Endodermal cell (in vitro differentiated cells): ENCODE data around the gene FLRT2. TPM values are rescaled to one million over a fixed set of nuclear protein-coding genes. Genes with fewer than 3 reads are reported as not detected.

Source experiments
- DNase-seq: peaks from one replicate; pipeline ENCODE4 v3.0.0-alpha.2; 2017
- H3K27ac ChIP-seq: 2 replicates; pipeline ENCODE4 v1.5.1; 2013; ENCODE audit warnings: mild to moderate bottlenecking, low read depth, low read length, moderate library complexity
- H3K27me3 ChIP-seq: 2 replicates; pipeline ENCODE4 v1.6.1; 2013; ENCODE audit warnings: mild to moderate bottlenecking, low read length, moderate library complexity; ENCODE audit not compliant: insufficient read depth, control insufficient read depth, poor library complexity, severe bottlenecking
- H3K36me3 ChIP-seq: 2 replicates; pipeline ENCODE4 v1.7.0; 2013; ENCODE audit warnings: mild to moderate bottlenecking, low read length, moderate library complexity; ENCODE audit not compliant: control insufficient read depth, insufficient read depth
- H3K4me1 ChIP-seq: one replicate; pipeline ENCODE4 v1.7.0; 2013; ENCODE audit warnings: low read length; ENCODE audit not compliant: control insufficient read depth, insufficient read depth
- H3K4me3 ChIP-seq: 2 replicates; pipeline ENCODE4 v1.5.1; 2013; ENCODE audit warnings: mild to moderate bottlenecking, low read length, moderate library complexity
- H3K9ac ChIP-seq: 2 replicates; pipeline ENCODE4 v1.6.1; 2013; ENCODE audit warnings: mild to moderate bottlenecking, low read length, moderate library complexity; ENCODE audit not compliant: poor library complexity, severe bottlenecking; ENCODE audit errors: extremely low read depth
- H3K9me3 ChIP-seq: 2 replicates; pipeline ENCODE4 v1.6.1; 2013; ENCODE audit warnings: mild to moderate bottlenecking, low read length, moderate library complexity; ENCODE audit not compliant: control insufficient read depth
- H3K27ac Mint-ChIP-seq: 2 replicates; pipeline ENCODE4 v1.8.0; 2020; ENCODE audit warnings: mixed read lengths
- H3K27me3 Mint-ChIP-seq: 2 replicates; pipeline ENCODE4 v1.8.0; 2021; ENCODE audit warnings: mild to moderate bottlenecking, mixed read lengths; ENCODE audit not compliant: insufficient read depth
- H3K36me3 Mint-ChIP-seq: 2 replicates; pipeline ENCODE4 v1.8.0; 2020; ENCODE audit warnings: low read depth, mixed read lengths
- H3K4me1 Mint-ChIP-seq: 2 replicates; pipeline ENCODE4 v1.8.0; 2020; ENCODE audit warnings: mixed read lengths
- H3K4me3 Mint-ChIP-seq: 2 replicates; pipeline ENCODE4 v1.8.0; 2020; ENCODE audit warnings: mild to moderate bottlenecking, moderate library complexity, mixed read lengths
- H3K9me3 Mint-ChIP-seq: 2 replicates; pipeline ENCODE4 v1.8.0; 2020; ENCODE audit warnings: mild to moderate bottlenecking, mixed read lengths
- WGBS, 2 experiments: methylation state at CpG; one replicate each; pipeline versions ENCODE4 v1.1.5 to v1.1.7; 2013; ENCODE audit warnings: missing lambda C conversion rate in 2 of 2, mixed read lengths in 1 of 2; ENCODE audit not compliant: insufficient coverage in 1 of 2, insufficient read length in 1 of 2; 5-methylcytosine and 5-hydroxymethylcytosine counted together
- total RNA-seq, 2 donors: library from RNA; stranded (reverse); fragmentation: NEBNext Ultra II Directional in 1 of 2; extraction: Animal tissue kit (Norgen Biotek cat#: 25700) in 1 of 2; gene quantifications; 2 replicates in 1 of 2; 3 replicates in 1 of 2; pipeline ENCODE4 v1.2.1, GENCODE V29; 2021
- TF ChIP-seq, protein P1 (sequence below): fragments of 200-600 bp; sonication (generic); conservative IDR thresholded peaks from 2 replicates; pipeline ENCODE4 v1.5.0; 2021; ENCODE audit warnings: antibody characterized with exemption, mild to moderate bottlenecking

Gene FLRT2
- total RNA-seq, 2 donors from 2014 or later: 26.8 to 36.4 TPM

DNA sequence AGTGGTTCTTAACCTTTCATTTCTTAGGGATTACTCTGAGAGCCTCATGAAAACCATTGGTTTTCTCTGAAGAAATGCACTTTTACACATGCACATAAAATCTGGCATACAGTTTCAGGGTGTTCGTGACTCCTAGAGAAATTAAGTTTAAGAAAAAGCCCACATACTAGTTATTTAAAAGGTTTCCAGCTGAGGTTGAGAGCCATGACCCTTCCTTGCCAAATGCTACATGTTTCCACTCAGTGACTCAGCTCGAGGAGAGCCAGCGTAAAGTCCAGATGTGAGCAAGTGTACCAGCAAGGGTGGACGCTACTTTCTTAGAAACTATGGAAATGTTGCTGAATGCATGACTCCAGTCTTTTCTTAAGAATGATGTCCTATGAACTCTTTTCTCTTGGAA lies 42.7 kb upstream of the FLRT2 start:
- peaks cover 12% of the 10 kb centered on the region for H3K9me3 Mint-ChIP-seq
- Histone ChIP-seq H3K9me3 (peaks cover 10% of the 10 kb centered on the region), H3K4me3 (no peak overlapping the region), H3K27ac (no peak overlapping the region), H3K4me1 (peaks cover 10% of the 10 kb centered on the region), H3K9ac (no peak overlapping the region), H3K27me3 (no peaks in the 10 kb centered on the region), H3K36me3 (no peaks in the 10 kb centered on the region)
- no peaks in the 10 kb centered on the region for H3K36me3 Mint-ChIP-seq
- no peak for DNase-seq
- WGBS, 2 experiments: 92 to 100% methylated on average over 2 to 4 of the region's 4 CpGs
- H3K4me1 Mint-ChIP-seq: peaks cover 16% of the 10 kb centered on the region
- no peak overlapping the region for H3K4me3 Mint-ChIP-seq
- H3K27ac Mint-ChIP-seq: no peak overlapping the region
- TF ChIP-seq, protein P1, sequence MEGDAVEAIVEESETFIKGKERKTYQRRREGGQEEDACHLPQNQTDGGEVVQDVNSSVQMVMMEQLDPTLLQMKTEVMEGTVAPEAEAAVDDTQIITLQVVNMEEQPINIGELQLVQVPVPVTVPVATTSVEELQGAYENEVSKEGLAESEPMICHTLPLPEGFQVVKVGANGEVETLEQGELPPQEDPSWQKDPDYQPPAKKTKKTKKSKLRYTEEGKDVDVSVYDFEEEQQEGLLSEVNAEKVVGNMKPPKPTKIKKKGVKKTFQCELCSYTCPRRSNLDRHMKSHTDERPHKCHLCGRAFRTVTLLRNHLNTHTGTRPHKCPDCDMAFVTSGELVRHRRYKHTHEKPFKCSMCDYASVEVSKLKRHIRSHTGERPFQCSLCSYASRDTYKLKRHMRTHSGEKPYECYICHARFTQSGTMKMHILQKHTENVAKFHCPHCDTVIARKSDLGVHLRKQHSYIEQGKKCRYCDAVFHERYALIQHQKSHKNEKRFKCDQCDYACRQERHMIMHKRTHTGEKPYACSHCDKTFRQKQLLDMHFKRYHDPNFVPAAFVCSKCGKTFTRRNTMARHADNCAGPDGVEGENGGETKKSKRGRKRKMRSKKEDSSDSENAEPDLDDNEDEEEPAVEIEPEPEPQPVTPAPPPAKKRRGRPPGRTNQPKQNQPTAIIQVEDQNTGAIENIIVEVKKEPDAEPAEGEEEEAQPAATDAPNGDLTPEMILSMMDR: no peak
- H3K27me3 Mint-ChIP-seq: no peaks in the 10 kb centered on the region

DNA sequence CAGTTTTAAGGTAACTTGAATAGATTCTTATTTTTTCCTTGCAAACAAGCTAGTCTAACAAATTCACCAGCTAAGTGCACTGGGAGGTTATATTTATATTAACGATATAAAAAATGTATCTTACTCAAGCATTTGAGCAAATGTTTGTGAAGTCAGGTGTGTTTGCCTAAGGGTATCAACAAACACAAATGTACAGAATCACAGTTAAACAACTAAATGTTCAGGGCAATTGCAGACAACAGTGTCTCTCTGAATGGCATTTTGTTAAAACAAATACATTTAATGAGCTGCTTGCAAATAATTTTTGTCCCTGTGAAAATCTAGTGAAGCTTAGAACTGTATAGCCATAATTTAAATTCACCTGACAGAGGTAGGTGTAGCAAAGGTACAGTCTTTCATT lies 28.2 kb upstream of the FLRT2 start:
- H3K27ac ChIP-seq: no peak overlapping the region

DNA sequence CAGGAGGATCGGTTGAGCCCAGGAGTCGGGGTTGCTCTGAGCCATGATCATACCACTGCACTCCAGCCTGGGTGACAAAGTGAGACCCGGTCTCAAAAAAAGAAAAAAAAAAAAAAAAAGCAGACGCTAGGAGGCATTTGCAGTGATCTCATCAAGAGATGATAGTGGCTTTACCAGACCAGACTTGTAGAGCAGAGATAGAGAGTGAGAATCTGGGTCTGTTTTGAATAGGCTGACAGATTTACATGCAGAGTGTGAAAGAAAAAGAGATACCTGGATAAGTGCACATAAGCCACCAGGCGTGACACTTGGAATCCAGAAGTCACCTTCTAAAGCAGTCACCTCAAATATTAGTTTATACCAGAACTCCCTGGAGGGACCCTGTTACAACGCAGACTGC lies 21.1 kb upstream of the FLRT2 start:
- DNase-seq: no peak
- Histone ChIP-seq H3K4me1 (no peaks in the 10 kb centered on the region), H3K27ac (no peak overlapping the region), H3K27me3 (no peaks in the 10 kb centered on the region), H3K4me3 (no peak overlapping the region), H3K9ac (no peak overlapping the region), H3K9me3 (peaks cover 17% of the 10 kb centered on the region), H3K36me3 (no peaks in the 10 kb centered on the region)
- no peak overlapping the region for H3K4me3 Mint-ChIP-seq
- no peak overlapping the region for H3K27ac Mint-ChIP-seq
- WGBS, 2 experiments: 90 to 100% methylated on average over 3 to 6 of the region's 6 CpGs
- H3K9me3 Mint-ChIP-seq: peaks cover 11% of the 10 kb centered on the region
- H3K36me3 Mint-ChIP-seq: no peaks in the 10 kb centered on the region
- no peaks in the 10 kb centered on the region for H3K27me3 Mint-ChIP-seq
- TF ChIP-seq, protein P1: no peak
- peaks cover 35% of the 10 kb centered on the region for H3K4me1 Mint-ChIP-seq

More for the DNA sequence above, 28.2 kb upstream of the FLRT2 start:
- no peak for DNase-seq
- H3K27ac Mint-ChIP-seq: no peak overlapping the region
- no peaks in the 10 kb centered on the region for H3K27me3 Mint-ChIP-seq
- Histone ChIP-seq H3K9me3 (no peaks in the 10 kb centered on the region), H3K4me1 (no peaks in the 10 kb centered on the region), H3K36me3 (no peaks in the 10 kb centered on the region), H3K27me3 (no peaks in the 10 kb centered on the region), H3K4me3 (no peak overlapping the region), H3K9ac (no peak overlapping the region)
- H3K4me1 Mint-ChIP-seq: peaks cover 5% of the 10 kb centered on the region
- H3K4me3 Mint-ChIP-seq: no peak overlapping the region
- no peaks in the 10 kb centered on the region for H3K36me3 Mint-ChIP-seq
- no CpG with 5 or more reads among the region's 1 CpG for WGBS, 2 experiments
- TF ChIP-seq, protein P1: no peak
- H3K9me3 Mint-ChIP-seq: no peaks in the 10 kb centered on the region
